ENCODE measurements around the gene RUNX2.

- no peak for TF ChIP-seq CTCF (IDR thresholded peaks at IDR 0.05)
- TF ChIP-seq POLR2A (IDR thresholded peaks at IDR 0.05) = no peak
- no peak for TF ChIP-seq POLR2AphosphoS5 (IDR thresholded peaks at IDR 0.05)
These were observed 194.4 kb downstream of the RUNX2 start for GRCh38 chr6:45522486-45522885.

All from breast epithelium (tissue), 3 donors.